ENCODE data around the gene LILRA5.
A peak's percentile ranks its signal among the peaks of the same experiment; 100 is the strongest.
"Not testable (repeated sequence)": the region's sequence is repeated elsewhere in the genome, so short reads cannot be mapped to it uniquely, and the experiment has no call there.

Gene LILRA5

DNA sequence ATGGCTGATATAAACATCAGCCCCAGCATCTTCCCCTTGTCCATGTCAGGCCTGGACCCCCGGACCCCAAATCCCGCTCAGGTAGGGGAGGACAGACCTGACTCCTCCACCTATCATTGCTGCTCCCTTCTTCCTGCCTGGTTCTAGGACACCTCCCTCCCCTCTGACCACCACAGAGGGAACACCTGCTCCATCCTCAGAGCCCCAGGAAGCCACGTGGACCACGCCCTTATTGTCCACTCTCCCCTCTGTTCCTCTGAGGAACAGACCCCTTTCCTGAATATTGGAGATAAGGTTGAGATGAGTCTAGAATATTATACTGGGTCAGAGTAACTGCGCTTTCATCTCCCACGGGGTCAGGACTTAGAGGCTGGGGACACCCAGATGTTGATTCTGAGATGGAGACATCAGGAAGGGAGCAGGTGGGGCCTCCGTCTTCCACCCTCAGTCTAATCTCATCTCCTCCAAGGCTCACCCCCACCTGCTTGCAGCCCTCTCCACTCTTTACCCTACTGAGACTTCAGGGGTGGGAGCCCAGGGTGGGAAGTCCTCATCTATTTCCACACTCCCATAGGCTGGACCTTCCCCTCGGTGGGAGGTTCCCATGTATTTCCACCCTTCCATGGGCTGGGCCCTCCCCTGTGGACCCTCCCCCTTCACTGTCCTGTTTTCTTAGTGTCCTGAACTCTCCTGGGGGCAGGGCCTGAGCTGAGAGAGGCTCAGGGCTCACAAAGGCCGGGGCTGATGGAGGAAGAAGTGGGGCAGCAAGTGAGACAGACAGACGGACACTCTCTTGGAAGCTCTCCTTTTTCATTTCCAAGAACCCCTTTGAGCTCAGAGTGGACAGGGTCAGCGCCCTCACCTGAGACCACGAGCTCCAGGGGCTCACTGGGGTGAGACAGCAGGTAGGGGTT, 23.3 kb upstream of the LILRA5 start:
- DNase-seq (ENCODE audit: extremely low spot score, insufficient read length, low read depth), result no peak
- FAIRE-seq, result no peak

DNA sequence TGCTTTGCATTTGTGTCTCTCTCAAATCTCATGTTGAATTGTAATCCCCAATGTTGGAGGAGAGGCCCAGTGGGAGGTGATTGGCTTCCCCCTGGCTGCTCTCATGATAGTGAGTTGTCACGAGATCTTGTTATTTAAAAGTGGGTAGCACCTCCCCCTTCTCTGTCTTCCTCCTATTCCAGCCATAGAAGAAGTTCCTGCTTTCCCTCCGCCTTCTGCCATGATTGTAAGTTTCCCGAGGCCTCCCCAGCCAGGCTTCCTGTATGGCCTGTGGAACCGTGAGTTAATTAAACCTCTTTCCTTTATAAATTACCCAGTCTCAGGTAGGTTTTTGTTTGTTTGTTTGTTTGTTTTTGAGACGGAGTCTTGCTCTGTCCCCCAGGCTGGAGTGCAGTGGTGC, 22.2 kb upstream of the LILRA5 start:
- DNase-seq (ENCODE audit: extremely low spot score, insufficient read length, low read depth) (no peak), FAIRE-seq (no peak)

DNA sequence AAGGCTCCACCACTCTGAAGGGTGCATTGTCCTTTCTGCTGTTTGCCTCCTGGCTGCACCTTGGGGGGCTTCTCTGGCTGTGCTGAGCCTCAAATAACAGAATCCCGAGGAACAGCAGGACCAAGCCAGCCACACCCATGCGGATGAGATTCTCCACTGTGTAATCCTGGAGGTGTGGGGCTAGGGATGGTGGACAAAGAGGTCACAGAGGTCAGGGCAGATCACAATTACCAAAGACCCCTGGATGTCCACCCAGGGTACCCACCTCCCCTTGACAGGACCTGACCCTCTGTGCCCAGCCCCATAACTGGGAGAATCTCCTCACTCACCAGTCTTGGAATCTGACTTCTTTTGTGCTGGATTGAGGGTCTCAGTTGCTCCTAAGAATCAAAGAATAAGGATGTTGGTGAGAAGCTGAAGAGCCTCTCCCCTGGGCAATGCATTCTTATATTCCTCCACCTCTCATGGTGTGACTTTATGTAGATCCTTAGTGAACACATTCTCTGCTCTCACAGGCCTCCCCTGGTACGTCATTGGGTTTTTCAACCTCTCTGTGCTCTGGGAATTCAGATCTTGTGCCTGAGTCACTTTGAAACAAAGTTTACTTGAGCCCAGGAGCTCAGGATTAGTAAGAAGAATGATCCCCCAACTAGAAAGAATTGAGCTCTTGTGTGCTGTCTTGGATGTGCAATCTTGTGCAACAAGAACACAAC, 20.8 kb upstream of the LILRA5 start:
- DNase-seq (ENCODE audit: extremely low spot score, insufficient read length, low read depth) (no peak), FAIRE-seq (no peak)

DNA sequence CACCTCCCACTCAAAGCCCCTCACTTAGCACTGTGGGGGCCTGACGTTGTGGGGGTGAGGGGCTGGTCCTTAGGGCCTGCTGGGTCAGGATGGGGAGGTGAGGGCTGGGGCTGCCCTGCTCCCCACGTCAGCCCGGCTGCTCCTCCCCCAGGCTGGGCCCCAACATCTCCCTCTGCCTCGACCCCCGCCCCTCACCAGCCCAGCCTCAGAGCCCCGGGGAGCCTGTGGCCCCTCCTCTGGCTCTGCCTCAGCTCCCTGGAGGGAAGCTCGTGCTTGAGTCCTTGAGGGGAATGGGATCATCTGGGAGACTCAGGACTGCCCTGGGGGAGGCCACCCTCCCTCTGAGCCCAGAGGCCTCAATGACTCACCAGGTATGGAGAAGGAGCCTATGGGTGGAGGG, 19.2 kb upstream of the LILRA5 start:
- no peak for DNase-seq (ENCODE audit: extremely low spot score, insufficient read length, low read depth)
- FAIRE-seq, result no peak

DNA sequence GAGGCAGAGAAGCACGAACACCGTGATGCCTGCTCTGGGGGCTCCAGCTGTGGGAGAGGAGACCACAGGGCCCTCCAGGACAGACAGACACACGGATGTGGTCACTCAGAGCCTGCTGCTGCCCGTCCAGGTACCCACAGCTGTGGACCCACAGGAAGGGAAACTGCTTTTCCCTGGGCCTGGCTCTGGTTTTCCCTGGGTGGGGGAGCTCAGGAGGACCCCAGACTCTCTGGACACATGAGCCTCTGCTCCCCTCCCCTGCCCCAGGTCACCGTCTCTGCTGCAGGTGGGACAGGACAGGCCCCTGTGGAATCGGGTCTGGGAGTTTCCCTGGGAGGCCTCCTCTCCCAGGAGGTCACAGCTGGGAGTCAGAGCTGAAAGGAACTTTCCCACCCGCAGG, 18.7 kb upstream of the LILRA5 start:
- no peak for DNase-seq (ENCODE audit: extremely low spot score, insufficient read length, low read depth)
- no peak for FAIRE-seq

DNA sequence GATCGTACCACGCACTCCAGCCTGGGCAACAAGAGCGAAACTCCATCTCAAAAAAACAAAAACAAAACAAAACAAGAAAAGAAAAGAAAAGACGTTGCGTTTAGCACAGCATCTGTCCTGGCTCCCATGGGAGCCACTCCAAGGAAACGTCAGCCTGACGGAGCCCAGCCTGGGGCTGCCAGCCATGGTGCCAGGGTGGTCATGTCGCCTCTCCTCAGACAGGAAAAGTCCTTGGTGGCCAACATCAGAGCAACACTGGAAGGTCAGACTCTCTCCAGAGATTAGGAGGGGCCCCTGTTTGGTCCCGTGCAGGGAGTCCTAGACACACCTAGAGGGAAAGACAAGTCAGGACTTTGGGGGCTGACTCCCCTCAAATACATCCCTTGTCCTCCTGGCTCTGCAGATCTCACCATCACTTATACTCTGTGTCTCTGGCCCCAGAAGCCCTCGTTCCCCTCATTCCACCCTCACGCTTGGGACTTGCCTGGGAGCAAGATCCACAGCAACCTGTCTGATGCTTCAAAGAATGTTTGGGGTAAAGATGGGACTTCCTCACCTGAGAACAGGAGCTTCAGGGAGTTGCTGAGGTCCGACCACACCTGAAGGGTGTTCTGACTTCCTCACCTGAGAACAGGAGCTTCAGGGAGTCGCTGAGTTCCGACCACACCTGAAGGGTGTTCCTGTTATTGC, 16.7 kb upstream of the LILRA5 start:
- no peak for DNase-seq (ENCODE audit: extremely low spot score, insufficient read length, low read depth)
- no peak for FAIRE-seq

DNA sequence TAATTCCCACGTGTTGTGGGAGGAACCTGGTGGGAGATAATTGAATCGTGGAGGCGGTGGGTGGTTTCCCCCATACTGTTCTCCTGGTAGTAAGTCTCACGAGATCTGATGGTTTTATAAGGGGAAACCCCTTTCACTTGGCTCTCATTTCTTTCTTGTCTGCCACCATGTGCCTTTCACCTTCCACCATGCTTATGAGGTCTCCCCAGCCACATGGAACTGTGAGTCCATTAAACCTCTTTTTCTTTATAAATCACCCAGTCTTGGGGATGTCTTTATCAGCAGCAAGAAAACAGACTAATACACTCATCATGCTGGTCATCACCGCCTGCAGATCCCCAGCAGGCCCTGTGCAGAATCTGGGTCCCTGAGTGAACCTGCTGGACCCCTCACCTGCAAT, 15.8 kb upstream of the LILRA5 start:
- not testable (repeated sequence) for FAIRE-seq; DNase-seq (ENCODE audit: extremely low spot score, insufficient read length, low read depth)

DNA sequence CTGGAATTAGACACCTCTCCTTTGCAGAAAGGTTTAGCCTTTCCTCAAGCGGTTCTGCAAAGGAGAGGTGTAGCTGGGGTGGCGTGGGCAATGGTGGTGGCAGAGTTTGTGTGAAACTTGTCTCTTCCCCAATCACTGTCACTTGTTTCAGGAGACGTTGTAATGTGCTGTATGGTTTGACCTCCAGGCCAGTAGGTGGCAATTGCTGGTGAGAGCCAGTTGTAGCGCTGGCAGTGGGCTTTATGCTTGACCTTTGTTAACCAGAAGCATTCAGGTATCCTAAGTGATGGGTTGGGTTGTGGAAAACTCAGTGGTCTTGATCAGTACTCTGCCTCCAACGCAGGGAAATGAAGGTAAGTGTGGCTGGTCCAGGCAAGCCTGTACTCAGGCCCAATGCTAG, 12.7 kb upstream of the LILRA5 start:
- FAIRE-seq, result no peak

DNA sequence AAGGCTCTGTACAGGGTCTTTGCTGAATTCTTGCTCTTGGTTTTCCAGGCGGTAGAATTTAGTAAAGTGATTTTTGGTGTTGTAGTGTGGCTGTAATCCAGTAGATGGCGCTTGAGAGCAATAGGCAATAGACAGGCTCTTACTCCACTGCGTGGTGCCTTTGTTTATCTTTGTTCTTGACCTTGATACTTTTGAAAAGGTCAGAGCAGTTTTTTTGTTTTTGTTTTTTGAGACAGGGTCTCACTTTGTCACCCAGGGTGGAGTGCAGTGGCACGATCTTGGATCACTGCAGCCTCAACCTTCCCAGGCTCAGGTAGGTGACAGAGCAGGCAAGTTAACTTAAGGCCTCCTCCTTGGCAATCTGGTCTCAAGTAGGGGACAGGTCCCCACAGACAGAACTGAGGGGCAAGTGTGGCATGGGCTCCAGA, 12.2 kb upstream of the LILRA5 start:
- FAIRE-seq (peak; percentile 41), DNase-seq (ENCODE audit: extremely low spot score, insufficient read length, low read depth) (no peak)

More for the DNA sequence above, 12.7 kb upstream of the LILRA5 start:
- no peak for DNase-seq (ENCODE audit: extremely low spot score, insufficient read length, low read depth)

DNA sequence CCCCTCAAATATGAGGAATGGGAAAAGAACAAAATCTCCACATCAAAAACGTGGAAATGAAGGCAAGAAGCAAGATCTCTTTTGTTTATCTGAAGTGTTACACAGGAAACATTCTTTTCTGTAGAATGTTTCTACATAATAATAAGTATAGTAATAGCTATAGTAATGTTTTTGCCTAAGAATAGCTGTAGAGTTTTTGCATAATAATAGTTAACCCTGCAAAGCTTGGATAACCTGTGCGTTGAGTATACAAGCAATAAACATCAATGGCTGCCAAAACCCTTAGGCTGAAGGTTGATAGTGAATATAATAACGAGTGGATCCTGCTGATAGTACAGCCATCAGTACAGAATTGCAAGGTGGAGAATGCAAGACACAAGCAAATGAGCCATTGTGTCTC, 11.1 kb upstream of the LILRA5 start:
- FAIRE-seq (no peak), DNase-seq (ENCODE audit: extremely low spot score, insufficient read length, low read depth) (no peak)

DNA sequence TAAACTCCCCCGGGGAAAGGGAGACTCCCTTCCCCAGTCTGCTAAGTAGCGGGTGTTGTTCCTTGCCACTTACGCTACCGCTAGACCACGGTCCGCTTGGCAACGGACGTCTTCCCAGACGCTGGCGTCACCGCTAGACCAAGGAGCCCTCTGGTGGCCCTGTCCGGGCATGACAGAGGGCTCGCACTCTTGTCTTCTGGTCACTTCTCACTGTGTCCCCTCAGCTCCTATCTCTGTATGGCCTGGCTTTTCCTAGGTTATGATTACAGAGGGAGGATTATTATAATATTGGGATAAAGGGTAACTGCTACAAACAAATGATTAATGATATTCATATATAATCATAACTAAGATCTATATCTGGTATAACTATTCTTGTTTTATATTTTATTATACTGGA, 10.0 kb upstream of the LILRA5 start:
- not testable (repeated sequence) for FAIRE-seq

DNA sequence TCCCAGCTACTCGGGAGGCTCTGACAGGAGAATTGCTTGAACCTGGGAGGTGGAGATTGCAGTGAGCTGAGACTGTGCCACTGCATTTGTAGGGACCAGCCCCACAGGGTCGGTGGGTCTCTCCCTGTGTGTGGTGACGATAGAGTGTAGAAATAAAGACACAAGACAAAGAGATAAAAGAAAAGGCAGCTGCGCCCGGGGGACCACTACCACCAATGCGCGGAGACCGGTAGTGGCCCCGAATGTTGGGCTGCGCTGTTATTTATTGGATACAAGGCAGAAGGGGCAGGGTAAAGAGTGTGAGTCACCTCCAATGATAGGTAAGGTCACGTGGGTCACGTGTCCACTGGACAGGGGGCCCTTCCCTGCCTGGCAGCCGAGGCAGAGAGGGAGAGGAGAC, 9.3 kb upstream of the LILRA5 start:
- FAIRE-seq; DNase-seq (ENCODE audit: extremely low spot score, insufficient read length, low read depth): not testable (repeated sequence)

More for the DNA sequence above, 10.0 kb upstream of the LILRA5 start:
- not testable (repeated sequence) for DNase-seq (ENCODE audit: extremely low spot score, insufficient read length, low read depth)

DNA sequence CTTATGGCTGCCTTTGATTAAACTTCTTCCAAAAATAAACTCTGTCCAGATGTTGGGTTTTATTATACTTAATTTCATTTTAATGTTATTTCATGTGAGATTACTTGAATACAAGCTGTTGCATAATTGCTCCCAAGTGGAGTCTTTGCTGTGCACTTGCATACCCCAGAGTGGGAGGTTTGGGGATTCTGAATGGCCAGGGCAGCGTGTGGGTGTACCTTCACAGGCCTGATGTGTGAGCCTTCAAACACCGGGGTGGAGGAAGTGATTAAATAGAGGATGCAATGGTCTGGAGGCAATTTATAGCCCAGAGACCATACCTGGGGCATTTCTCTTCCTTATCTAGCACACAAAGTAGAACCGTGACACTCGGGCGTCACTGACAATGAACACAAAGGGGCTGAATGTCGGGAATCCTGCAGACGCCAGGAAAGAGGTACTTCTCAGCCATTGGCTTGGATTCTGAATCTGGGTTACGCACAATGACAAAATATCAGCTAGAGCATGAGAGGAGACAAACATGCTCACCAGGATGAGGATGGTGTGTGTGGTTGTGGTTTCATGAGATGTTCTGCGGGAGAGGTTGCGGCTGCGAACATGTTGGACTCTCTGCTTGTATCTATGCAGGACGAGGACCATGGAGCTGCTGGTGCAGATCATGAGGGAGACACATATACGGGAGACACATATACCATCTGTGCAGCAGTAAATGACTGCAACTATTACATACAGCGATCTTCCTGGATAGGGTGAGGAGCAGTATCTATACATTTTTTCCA, 7.1 kb upstream of the LILRA5 start:
- FAIRE-seq (no peak), DNase-seq (ENCODE audit: extremely low spot score, insufficient read length, low read depth) (no peak)

DNA sequence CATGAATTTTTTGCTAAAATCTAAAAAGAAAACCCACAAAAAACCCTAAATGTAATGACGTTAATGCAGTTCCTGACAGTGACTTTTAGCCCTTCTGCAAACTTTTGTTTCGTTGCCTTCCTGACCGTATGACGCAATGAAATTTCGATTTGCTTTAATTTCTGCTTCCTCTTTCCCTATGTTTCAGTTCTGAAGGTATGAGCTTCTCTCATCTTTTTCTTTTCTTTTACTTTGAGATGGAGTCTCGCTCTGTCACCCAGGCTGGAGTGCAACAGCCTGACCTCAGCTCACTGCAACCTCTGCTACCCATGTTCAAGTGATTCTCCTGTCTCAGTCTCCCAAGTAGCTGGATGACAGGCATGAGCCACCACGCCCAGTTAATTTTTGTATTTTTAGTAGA, 6.1 kb upstream of the LILRA5 start:
- no peak for FAIRE-seq

DNA sequence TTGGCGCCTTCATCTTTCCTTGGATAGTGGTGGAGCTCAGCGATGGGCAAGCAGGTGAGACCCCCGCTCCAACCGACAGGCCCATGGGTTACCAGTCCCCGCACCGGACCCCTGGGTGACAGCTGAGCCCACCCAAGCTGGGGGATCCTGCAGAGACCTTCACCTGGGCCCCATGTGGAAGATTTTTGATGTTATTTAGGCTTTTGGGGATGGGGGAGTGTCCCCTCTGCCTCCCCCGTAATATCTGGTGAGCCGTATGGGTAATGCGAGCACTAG, 4.9 kb upstream of the LILRA5 start:
- no peak for FAIRE-seq
- no peak for DNase-seq (ENCODE audit: extremely low spot score, insufficient read length, low read depth)

More for the DNA sequence above, 6.1 kb upstream of the LILRA5 start:
- no peak for DNase-seq (ENCODE audit: extremely low spot score, insufficient read length, low read depth)

DNA sequence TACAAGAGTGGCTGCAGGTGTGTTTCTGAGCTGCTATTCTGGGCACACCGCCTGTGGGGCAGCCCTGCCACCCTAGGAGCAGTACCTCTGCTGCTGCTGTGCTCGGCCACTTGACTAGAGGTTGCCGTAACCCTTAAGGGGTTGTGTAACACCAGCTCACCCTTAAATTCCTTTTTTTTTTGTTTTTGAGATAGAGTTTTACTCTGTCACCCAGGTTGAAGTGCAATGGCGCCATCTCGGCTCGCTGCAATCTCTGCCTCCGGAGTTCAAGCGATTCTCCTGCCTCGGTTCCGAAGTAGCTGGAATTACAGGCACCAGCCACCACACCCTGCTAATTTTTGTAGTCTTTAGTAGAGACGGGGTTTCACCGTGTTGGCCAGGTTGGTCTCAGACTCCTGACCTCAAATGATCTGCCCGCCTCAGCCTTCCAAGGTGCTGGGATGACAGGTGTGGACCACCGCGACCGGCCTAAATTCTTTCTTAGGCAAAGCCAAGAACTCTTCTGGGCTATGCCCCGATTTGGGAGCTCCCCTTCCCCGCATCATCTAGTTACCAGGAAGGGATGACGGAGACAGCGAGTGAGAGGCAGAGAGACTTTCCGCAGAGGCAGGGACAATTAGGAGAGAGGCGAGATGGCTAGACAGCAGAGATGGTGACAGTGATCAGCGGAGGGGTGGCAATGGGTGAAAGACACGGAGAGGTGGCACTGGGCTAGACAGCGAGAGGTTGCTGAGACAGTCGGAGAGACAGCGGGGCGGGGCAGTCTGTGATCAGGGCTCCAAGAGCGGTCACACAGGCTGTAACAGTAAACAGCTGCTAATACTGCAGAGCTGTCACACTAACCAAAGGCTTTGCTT, 4.4 kb upstream of the LILRA5 start:
- DNase-seq (ENCODE audit: extremely low spot score, insufficient read length, low read depth) (no peak), FAIRE-seq (no peak)

DNA sequence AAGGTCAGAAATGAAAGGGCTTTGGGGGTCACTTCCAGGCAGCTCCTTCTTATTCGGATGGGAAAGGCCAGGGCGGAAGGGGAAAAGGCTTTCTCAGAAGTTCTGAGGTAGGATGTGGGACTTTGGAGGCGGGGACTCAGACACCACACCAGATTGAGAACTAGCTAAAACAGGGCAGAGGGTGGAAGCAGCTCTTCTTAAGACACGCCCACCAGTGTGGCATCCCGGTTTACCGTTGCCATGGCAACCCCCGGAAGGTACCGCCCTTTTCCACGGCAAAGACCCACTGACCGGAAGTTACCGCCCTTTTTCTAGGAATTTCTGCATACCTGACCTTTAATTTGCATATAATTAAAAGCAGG, 3.8 kb upstream of the LILRA5 start:
- FAIRE-seq (no peak), DNase-seq (ENCODE audit: extremely low spot score, insufficient read length, low read depth) (no peak)

DNA sequence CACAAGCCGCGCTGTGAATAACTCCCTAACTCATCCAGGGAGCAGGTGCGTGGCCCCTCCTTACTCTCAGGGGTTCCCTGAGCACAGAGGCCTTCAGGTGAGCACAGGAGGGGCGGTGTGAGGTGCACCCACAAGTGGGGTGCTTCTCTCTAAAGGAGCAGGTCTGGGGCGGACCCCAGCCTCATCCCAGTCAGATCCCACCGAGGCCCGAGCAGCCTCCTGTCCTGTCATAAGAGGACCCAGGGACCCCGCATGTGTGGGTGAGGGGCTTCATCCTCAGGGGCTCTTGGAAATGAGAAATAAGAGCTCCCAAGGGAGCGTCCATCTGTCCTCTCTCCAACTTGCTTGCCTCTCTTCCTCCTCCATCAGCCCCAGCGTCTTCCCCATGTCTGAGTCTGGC, 3.0 kb upstream of the LILRA5 start:
- no peak for FAIRE-seq
- DNase-seq (ENCODE audit: extremely low spot score, insufficient read length, low read depth), result no peak

DNA sequence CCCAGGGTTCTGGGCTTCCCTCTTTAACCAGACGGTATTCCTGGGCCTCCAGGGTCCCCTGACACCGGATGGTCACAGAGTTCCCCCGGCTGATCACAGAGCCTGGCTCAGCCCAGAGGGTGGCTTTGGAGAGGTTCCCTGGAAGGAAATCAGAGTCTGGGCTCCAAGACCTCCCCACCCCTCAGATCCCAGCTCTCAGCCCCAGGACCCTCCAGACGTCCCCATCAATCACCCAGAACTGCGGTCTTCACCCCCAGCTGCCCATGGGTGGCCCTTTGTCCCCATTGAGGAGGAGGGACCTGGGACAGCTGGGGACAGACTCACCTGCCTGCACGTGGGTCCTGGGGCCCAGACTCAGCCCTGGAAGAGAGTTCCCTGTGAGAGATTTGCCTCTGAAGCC, 955 bp downstream of the LILRA5 start:
- DNase-seq (ENCODE audit: extremely low spot score, insufficient read length, low read depth) (no peak), FAIRE-seq (no peak)
